22Rv1 (cell line): ENCODE measurements around the gene RGS1.

Experiments
- ZFX ChIP-seq: fragments of 450-650 bp; IDR thresholded peaks from 2 replicates; pipeline ENCODE4 v1.6.1; 2017; ENCODE audit warnings: antibody characterized with exemption, borderline replicate concordance
- TF ChIP-seq, protein P1 (sequence below): fragments of 450-650 bp; IDR thresholded peaks from 2 replicates; pipeline ENCODE4 v1.5.1; 2017; ENCODE audit warnings: mild to moderate bottlenecking

DNA sequence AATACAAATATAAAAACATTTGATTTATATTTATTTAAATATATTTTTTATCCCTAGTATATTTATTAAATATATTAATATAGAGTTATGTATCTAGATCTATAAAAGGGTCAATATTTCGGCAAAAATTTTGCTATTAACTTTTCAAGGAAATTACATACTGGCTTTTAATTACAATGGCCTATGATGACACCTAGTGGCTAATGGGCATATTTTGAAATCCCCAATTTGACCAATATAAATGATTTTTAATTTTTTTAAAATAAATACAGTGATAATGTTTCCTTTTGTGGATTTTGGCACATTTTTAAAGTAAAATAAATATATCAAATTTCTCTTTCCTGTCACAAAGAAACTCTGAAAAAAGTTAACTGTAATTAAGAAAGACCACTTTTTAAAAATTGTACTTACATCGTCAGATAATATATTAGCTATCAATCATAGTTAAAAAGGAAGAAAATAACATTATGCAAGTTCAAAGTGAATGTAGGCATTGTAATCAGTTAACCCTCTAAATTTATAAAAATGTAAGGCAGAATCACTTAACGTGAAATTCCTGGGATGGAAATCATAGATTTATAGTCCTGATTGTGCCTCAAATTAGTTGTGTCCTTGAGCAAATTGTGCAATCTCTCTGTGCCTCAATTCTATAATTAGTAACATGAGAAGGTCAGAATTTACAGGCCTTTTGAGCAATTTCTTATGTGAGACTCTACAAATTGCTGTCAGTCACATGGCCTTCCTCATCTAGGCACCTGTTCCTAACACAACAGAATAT, 34.7 kb downstream of the RGS1 start:
- TF ChIP-seq, protein P1, sequence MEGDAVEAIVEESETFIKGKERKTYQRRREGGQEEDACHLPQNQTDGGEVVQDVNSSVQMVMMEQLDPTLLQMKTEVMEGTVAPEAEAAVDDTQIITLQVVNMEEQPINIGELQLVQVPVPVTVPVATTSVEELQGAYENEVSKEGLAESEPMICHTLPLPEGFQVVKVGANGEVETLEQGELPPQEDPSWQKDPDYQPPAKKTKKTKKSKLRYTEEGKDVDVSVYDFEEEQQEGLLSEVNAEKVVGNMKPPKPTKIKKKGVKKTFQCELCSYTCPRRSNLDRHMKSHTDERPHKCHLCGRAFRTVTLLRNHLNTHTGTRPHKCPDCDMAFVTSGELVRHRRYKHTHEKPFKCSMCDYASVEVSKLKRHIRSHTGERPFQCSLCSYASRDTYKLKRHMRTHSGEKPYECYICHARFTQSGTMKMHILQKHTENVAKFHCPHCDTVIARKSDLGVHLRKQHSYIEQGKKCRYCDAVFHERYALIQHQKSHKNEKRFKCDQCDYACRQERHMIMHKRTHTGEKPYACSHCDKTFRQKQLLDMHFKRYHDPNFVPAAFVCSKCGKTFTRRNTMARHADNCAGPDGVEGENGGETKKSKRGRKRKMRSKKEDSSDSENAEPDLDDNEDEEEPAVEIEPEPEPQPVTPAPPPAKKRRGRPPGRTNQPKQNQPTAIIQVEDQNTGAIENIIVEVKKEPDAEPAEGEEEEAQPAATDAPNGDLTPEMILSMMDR = peak; percentile 83
- TF ChIP-seq ZFX = no peak
